Measurements from ENCODE around the gene ZNF584.

- TF ChIP-seq CTCF (IDR thresholded peaks at IDR 0.05) (no peak), POLR2A (IDR thresholded peaks at IDR 0.05) (no peak)
Measured at GRCh38 chr19:58393725-58394033, 14.8 kb upstream of the ZNF584 start.

Measured in vagina (tissue), 2 donors.